Esophagus squamous epithelium (tissue), 5 donors: ENCODE results near the gene COMTD1. TPM values are rescaled to one million over a fixed set of nuclear protein-coding genes. Genes with fewer than 3 reads are reported as not detected.
"Not testable (repeated sequence)": the region's sequence is repeated elsewhere in the genome, so short reads cannot be mapped to it uniquely, and the experiment has no call there.

ENCODE experiments used
- DNase-seq: peaks from one replicate; lab custom pipeline; 2025; lab: John Stamatoyannopoulos, UW
- H3K27ac ChIP-seq, 4 donors: fragments of 200-600 bp; sonication (generic); one replicate each; pipeline ENCODE4 v1.5.1; 2016 to 2019; ENCODE audit warnings: mild to moderate bottlenecking in 1 of 4
- H3K27me3 ChIP-seq, 4 donors: fragments of 200-600 bp; sonication (generic); 1 replicate in 3 of 4; 2 replicates in 1 of 4; pipeline versions ENCODE4 v1.5.1 to v1.6.0; 2017 to 2021; ENCODE audit warnings: antibody characterized with exemption in 1 of 4
- H3K36me3 ChIP-seq, 3 donors: fragments of 200-600 bp; sonication (generic); one replicate each; pipeline ENCODE4 v1.5.1; 2016 to 2019
- H3K4me1 ChIP-seq, 3 donors: fragments of 200-600 bp; sonication (generic); one replicate each; pipeline ENCODE4 v1.5.1; 2017 to 2019
- H3K4me3 ChIP-seq, 4 donors: fragments of 200-600 bp; sonication (generic); 1 replicate in 3 of 4; 2 replicates in 1 of 4; pipeline ENCODE4 v1.5.1; 2016 to 2019; ENCODE audit warnings: mild to moderate bottlenecking in 2 of 4, moderate library complexity in 1 of 4
- H3K9me3 ChIP-seq, 3 donors: fragments of 200-600 bp; sonication (generic); one replicate each; pipeline ENCODE4 v1.5.1; 2016 to 2019
- POLR2A ChIP-seq, 4 donors: fragments of 450-650 bp; IDR thresholded peaks; one replicate each; pipeline ENCODE4 v1.6.1; 2017; ENCODE audit warnings: antibody characterized with exemption in 4 of 4, mild to moderate bottlenecking in 4 of 4, moderate library complexity in 3 of 4
- WGBS, 2 donors: methylation state at CpG; one replicate each; pipeline ENCODE4 v1.1.5; 2018; 5-methylcytosine and 5-hydroxymethylcytosine counted together
- intact Hi-C: fragments of 100-400 bp; cut with DNase I; formaldehyde crosslinking; loops from one replicate; pipeline ENCODE4 v1.15.0; 2022
- total RNA-seq, 4 donors: library from RNA; depleted of rRNA; stranded (reverse); fragments of >200 nt; gene quantifications; one replicate each; pipeline ENCODE4 v1.1.0, GENCODE V29; 2016
- TF ChIP-seq, protein P1 (sequence below), 6 experiments: fragments of 450-650 bp in 4 of 6; fragments of 200-600 bp in 2 of 6; sonication (generic) in 2 of 6; IDR thresholded peaks; one replicate each; pipeline ENCODE4 v1.5.1; 2016 to 2019; ENCODE audit warnings: antibody characterized with exemption in 6 of 6, mild to moderate bottlenecking in 4 of 6, moderate library complexity in 4 of 6
- donor health status: DM: yes; HTN: yes; CAD: no.

COMTD1 gene
- total RNA-seq, 4 donors from 2014 or later, result 87.8 to 139 (median 111) TPM

DNA sequence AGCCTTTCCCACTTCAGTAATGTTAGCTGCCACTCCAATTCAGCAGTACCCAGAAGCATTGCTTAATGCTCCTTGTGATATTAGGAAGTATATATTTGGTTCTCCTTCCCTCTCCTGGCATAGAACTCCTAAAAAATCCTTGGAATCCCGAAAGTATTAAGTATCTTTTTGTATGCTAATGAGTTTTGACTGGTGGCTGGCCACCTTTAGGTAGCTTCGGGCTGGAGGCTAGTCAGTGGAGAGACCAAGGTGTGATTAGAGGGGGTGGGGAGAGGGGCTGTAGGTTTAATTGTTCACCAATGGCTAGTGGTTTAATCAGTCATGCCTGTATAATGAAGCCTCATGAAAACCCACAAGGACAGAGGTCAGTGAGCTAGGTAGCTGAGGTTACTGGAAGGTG lies 12.2 kb downstream of the COMTD1 start:
- Histone ChIP-seq H3K27ac (peak overlapping the region; percentile 83 to 98 (median 94)), H3K9me3 (no peaks in the 10 kb centered on the region), H3K4me1 (peaks cover 25 to 97% (median 51%) of the 10 kb centered on the region in 3 donors), H3K36me3 (peaks cover 28 to 98% (median 53%) of the 10 kb centered on the region in 3 donors), H3K4me3 (no peak overlapping the region), H3K27me3 (no peaks in the 10 kb centered on the region)
- 30 to 59% methylated on average over 2 of the region's 2 CpGs for WGBS, 2 donors
- DNase-seq, result no peak
- no peak for TF ChIP-seq POLR2A (IDR thresholded peaks at IDR 0.05)
- TF ChIP-seq, protein P1, sequence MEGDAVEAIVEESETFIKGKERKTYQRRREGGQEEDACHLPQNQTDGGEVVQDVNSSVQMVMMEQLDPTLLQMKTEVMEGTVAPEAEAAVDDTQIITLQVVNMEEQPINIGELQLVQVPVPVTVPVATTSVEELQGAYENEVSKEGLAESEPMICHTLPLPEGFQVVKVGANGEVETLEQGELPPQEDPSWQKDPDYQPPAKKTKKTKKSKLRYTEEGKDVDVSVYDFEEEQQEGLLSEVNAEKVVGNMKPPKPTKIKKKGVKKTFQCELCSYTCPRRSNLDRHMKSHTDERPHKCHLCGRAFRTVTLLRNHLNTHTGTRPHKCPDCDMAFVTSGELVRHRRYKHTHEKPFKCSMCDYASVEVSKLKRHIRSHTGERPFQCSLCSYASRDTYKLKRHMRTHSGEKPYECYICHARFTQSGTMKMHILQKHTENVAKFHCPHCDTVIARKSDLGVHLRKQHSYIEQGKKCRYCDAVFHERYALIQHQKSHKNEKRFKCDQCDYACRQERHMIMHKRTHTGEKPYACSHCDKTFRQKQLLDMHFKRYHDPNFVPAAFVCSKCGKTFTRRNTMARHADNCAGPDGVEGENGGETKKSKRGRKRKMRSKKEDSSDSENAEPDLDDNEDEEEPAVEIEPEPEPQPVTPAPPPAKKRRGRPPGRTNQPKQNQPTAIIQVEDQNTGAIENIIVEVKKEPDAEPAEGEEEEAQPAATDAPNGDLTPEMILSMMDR (IDR thresholded peaks at IDR 0.05), result no peak
- intact Hi-C loops, result no loop called here

DNA sequence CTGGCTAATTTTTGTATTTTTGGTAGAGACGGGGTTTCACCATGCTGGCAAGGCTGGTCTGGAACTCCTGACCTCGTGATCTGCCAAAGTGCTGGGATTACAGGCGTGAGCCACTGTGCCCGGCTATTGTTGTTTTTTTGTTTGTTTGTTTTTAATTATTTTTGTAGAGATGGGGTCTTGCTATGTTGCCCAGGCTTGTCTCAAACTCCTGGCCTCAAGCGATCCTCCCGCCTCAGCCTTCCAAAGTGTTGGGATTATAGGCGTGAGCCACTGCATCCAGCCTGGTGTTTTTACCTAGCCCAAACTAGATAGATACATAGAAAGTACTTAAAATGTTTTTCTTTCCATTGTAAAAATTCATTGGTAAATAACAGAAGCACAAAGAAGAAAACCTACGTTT lies 14.3 kb downstream of the COMTD1 start:
- Histone ChIP-seq H3K27ac (peak overlapping the region in 3 of 4 donors; percentile 0 to 100 (median 97)), H3K4me1 (peaks cover 20 to 97% (median 41%) of the 10 kb centered on the region in 3 donors), H3K36me3 (peaks cover 34 to 98% (median 64%) of the 10 kb centered on the region in 3 donors)
- H3K27me3 ChIP-seq, H3K9me3 ChIP-seq, DNase-seq, H3K4me3 ChIP-seq, intact Hi-C loops: not testable (repeated sequence)
- WGBS, 2 donors, result 78 to 90% methylated on average over 8 of the region's 8 CpGs

DNA sequence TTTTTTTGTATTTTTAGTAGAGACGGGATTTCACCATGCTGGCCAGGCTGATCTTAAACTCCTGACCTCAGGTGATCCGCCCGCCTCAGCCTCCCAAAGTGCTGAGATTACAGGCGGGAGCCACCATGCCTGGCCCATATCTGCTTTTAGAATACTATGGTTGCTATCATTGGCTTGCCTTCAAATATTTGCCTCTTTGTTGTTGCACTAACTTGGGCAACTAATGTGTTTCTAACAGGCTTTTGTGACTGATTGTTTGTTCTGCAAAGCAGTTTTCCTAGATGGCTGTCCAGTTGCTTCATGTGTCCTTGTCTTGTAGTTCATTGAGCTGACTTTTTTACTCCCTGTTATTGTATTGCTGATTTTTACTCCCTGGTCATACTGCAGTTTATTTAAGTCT lies 15.5 kb downstream of the COMTD1 start:
- peak overlapping the region; percentile 6 to 100 (median 70) for H3K27ac ChIP-seq

DNA sequence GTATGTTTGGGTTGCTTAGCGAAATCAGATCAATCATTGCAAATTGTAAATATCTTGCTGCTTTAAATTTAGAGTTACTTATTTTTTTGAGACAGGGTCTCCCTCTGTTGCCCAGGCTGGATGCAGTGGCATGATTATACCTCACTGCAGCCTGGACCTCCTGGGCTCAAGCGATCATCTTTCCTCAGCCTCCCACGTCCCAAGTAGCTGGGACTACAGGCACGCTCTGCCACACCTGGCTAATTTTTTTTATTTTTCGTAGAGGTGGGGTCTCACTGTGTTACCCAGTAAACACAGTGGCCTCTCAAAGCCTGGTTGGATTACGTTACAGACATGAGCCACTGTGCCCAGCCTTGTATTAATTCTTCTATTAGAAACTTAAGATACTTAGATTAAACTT lies 23.4 kb downstream of the COMTD1 start:
- H3K4me3 ChIP-seq, result peak overlapping the region; percentile 86 to 96 (median 95)
- no peaks in the 10 kb centered on the region for H3K9me3 ChIP-seq
- WGBS, 2 donors, result 41 to 57% methylated on average over 6 of the region's 6 CpGs
- intact Hi-C loops, result no loop called here
- TF ChIP-seq, protein P1 (IDR thresholded peaks at IDR 0.05), result no peak
- no peak for TF ChIP-seq POLR2A (IDR thresholded peaks at IDR 0.05)
- no peak for DNase-seq
- H3K36me3 ChIP-seq, result peaks cover 12 to 54% (median 15%) of the 10 kb centered on the region in 3 donors
- H3K27me3 ChIP-seq, result no peaks in the 10 kb centered on the region
- peaks cover 15 to 88% (median 72%) of the 10 kb centered on the region in 3 donors for H3K4me1 ChIP-seq
- H3K27ac ChIP-seq, result peak overlapping the region; percentile 97 to 100 (median 98)

More for the DNA sequence above, 15.5 kb downstream of the COMTD1 start:
- 68 to 83% methylated on average over 4 of the region's 4 CpGs for WGBS, 2 donors
- intact Hi-C loops, result no loop called here
- no peaks in the 10 kb centered on the region for H3K27me3 ChIP-seq
- TF ChIP-seq, protein P1 (IDR thresholded peaks at IDR 0.05), result no peak
- no peak for TF ChIP-seq POLR2A (IDR thresholded peaks at IDR 0.05)
- H3K4me1 ChIP-seq, result peaks cover 13 to 97% (median 38%) of the 10 kb centered on the region in 3 donors
- DNase-seq, result no peak
- no peaks in the 10 kb centered on the region for H3K9me3 ChIP-seq
- peaks cover 34 to 99% (median 69%) of the 10 kb centered on the region in 3 donors for H3K36me3 ChIP-seq
- H3K4me3 ChIP-seq, result no peak overlapping the region

DNA sequence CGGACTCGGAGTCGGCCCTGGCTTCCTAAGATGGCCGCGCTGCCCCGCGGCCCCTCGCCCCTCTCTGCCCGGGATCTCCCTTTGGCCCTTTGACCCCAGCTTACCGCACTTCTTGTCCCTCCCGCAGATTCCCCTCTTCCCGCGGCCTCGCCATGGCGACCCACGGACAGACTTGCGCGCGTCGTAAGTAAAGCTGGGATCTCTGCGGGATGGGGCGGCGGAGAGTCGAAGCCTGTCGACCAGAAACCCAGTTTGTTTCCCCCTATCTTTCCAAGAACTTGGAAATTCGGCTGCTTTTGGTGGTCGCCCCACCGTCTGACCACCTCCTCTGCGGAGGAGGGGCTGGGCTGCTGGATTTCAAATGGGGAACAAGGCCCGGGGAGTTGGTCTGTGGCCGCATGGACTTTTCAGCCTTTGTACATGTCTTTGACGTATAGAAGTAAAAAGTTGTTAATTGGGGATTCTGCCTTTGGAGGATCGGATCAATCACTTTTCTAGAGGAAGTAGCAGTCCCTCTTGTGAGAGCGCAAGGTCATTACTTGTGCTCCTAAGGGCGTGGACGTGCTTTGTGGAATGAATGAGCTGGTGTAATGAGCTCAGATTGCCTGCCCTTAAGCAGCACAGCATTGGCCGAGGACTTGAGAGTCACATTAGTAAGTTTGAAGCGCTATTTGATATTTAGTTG lies 24.6 kb downstream of the COMTD1 start:
- H3K36me3 ChIP-seq, result peaks cover 8 to 43% (median 12%) of the 10 kb centered on the region in 3 donors
- TF ChIP-seq, protein P1 (IDR thresholded peaks at IDR 0.05), result no peak
- peak in 2 of 4 donors; percentile 6 to 18 for TF ChIP-seq POLR2A (IDR thresholded peaks at IDR 0.05)

More for the DNA sequence above, 24.6 kb downstream of the COMTD1 start:
- H3K27ac ChIP-seq, result peak overlapping the region; percentile 97 to 100 (median 98)
- WGBS, 2 donors, result 0% methylated on average over 12 to 27 of the region's 38 CpGs
- H3K4me1 ChIP-seq, result peaks cover 13 to 88% (median 72%) of the 10 kb centered on the region in 3 donors
- H3K27me3 ChIP-seq, result no peaks in the 10 kb centered on the region
- intact Hi-C loops, result no loop called here
- no peak for DNase-seq
- H3K4me3 ChIP-seq, result peak overlapping the region; percentile 86 to 96 (median 95)
- H3K9me3 ChIP-seq, result no peaks in the 10 kb centered on the region
